Activated CD4-positive, alpha-beta T cell treated with anti-CD3 and anti-CD28 coated beads, Interleukin-2, amount 10 ng/mL, durations not matched to agents 24 days and 14 days (primary cell): Measurements from ENCODE around the gene ZMAT3. TPM values are rescaled to one million over a fixed set of nuclear protein-coding genes. Genes with fewer than 3 reads are reported as not detected.
"Not testable (repeated sequence)": the region's sequence is repeated elsewhere in the genome, so short reads cannot be mapped to it uniquely, and the experiment has no call there.

Source experiments
- DNase-seq: peaks from one replicate; pipeline ENCODE4 v3.0.0; 2022
- H3K27ac Mint-ChIP-seq: one replicate; pipeline ENCODE4 v1.8.0; 2022; ENCODE audit warnings: mild to moderate bottlenecking, mixed read lengths
- H3K27me3 Mint-ChIP-seq: one replicate; pipeline ENCODE4 v1.8.0; 2022; ENCODE audit warnings: mixed read lengths
- H3K36me3 Mint-ChIP-seq: one replicate; pipeline ENCODE4 v1.8.0; 2022; ENCODE audit warnings: low read depth, mild to moderate bottlenecking, mixed read lengths
- H3K4me1 Mint-ChIP-seq: one replicate; pipeline ENCODE4 v1.8.0; 2021; ENCODE audit warnings: mixed read lengths
- H3K4me3 Mint-ChIP-seq: one replicate; pipeline ENCODE4 v1.8.0; 2022; ENCODE audit warnings: mild to moderate bottlenecking, moderate library complexity, mixed read lengths
- H3K9me3 Mint-ChIP-seq: one replicate; pipeline ENCODE4 v1.8.0; 2021; ENCODE audit warnings: mixed read lengths
- intact Hi-C: fragments of 100-400 bp; cut with micrococcal nuclease; formaldehyde crosslinking; loops from one replicate; pipeline ENCODE4 v1.15.1; 2023
- total RNA-seq: library from RNA; stranded (reverse); gene quantifications from 2 replicates; pipeline ENCODE4 v1.2.3, GENCODE V29; 2022

The ZMAT3 gene
- total RNA-seq, 1 donor from 2014 or later, result 11.8 TPM

DNA sequence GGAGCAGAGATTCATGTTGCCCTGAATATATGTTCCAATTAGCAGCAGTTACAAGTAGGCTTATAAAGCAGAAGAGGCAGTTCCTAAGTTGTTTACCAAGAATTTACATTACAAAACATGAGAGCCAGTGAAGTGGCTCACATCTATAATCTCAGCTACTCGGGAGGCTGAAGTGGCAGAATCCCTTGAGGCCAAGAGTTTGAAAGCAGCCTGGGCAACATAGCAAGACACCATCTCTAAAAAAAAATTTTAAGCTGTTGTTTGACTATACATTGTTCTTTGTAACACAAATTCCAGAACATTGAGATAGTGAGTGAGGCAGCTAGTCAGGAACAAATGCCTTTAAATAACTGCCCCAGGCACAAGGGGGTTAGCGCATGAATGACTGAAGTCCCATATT lies 10.3 kb upstream of the ZMAT3 start:
- DNase-seq, result no peak
- Mint-ChIP-seq H3K27ac (no peak overlapping the region), H3K27me3 (peaks cover 5% of the 10 kb centered on the region), H3K4me1 (peaks cover 17% of the 10 kb centered on the region), H3K36me3 (no peaks in the 10 kb centered on the region), H3K9me3 (no peaks in the 10 kb centered on the region), H3K4me3 (no peak overlapping the region)
- intact Hi-C loops, result no loop called here

DNA sequence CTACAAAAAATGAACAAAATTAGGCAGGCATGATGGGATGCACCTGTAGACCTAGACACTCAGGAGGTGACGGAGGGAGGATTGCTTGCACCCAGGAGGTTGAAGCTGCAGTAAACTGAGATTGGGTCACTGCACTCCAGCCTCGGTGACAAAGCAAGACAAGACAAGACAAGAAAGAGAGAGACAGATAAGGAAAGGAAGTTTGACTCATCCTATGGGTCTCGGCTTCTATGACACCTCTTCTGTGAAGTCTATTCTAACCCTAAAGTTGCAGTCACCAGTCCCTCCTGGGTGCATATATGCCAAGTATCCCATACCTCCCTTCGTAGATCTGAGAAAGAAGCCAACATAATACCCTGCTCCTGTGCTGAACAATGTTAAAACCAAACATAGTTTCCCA lies 7.9 kb upstream of the ZMAT3 start:
- Mint-ChIP-seq H3K36me3 (no peaks in the 10 kb centered on the region), H3K27me3 (peaks cover 2% of the 10 kb centered on the region), H3K4me1 (peaks cover 20% of the 10 kb centered on the region), H3K4me3 (no peak overlapping the region), H3K27ac (no peak overlapping the region), H3K9me3 (no peaks in the 10 kb centered on the region)
- no peak for DNase-seq
- intact Hi-C loops, result no loop called here

DNA sequence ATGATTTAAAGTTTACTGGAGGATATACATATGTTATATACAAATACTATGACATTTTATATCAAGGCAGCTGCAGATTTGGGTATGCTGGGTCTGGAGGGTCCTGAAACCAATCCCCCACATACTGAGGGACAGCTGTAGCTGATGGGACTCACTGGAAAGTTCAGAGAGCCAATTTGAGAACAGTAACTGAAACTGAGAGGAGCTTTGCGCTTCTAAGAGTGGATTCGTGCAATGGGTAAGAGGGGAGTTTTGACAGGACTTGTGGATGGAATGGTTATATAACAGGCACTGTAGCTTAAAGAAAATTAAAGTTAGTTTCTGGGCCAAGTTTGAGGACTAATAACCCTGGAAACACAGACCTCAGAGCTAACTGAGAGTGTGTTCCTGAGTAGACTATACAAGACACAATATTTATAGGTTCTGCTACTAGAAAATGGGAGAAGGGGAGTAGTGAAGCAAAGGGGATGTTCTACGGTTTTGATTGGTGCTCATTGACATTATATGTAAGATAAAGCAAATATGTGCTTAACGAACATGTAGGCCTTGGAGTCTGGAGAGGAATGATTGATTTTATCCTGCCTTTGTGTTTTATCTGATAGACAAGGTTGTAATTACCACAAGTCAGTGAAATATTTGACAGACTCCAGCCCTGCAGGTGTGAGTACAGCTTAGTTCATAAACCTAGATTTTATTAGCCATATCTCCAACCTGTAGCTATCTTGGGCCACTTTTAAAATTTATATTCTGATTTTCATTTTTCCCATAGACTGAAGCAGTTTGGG lies 4.8 kb upstream of the ZMAT3 start:
- H3K4me3 Mint-ChIP-seq, result no peak overlapping the region
- no peaks in the 10 kb centered on the region for H3K9me3 Mint-ChIP-seq
- intact Hi-C loops, result no loop called here
- no peaks in the 10 kb centered on the region for H3K36me3 Mint-ChIP-seq
- no peak overlapping the region for H3K27ac Mint-ChIP-seq
- peaks cover 16% of the 10 kb centered on the region for H3K4me1 Mint-ChIP-seq
- no peak for DNase-seq
- H3K27me3 Mint-ChIP-seq, result peaks cover 2% of the 10 kb centered on the region

DNA sequence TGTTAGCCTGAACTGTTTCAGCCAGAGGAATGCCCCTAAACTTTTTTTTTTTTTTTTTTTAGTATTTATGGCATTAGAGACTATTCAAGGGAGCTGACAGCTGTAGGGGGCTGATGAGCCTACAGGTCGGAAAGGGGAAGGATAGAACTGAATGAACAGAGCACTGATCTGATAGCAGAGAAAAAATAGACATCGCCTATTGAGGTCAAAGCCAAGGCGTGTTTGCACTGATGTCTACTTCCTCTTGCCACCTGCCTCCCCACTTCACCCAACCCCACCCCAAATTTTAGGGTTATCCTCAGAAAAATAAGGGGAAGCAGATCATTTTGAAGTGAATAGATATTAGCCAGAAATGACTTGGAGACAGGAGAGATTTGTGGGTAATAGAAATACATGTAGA lies 3.0 kb upstream of the ZMAT3 start:
- Mint-ChIP-seq H3K36me3 (peaks cover 3% of the 10 kb centered on the region), H3K27ac (no peak overlapping the region), H3K4me3 (no peak overlapping the region), H3K27me3 (no peaks in the 10 kb centered on the region), H3K4me1 (peaks cover 21% of the 10 kb centered on the region), H3K9me3 (no peaks in the 10 kb centered on the region)
- intact Hi-C loops, result loop anchor here (5.0 kb wide), 1 partner anchor 533 kb away; no protein-coding TSS in a partner anchor
- DNase-seq, result no peak

DNA sequence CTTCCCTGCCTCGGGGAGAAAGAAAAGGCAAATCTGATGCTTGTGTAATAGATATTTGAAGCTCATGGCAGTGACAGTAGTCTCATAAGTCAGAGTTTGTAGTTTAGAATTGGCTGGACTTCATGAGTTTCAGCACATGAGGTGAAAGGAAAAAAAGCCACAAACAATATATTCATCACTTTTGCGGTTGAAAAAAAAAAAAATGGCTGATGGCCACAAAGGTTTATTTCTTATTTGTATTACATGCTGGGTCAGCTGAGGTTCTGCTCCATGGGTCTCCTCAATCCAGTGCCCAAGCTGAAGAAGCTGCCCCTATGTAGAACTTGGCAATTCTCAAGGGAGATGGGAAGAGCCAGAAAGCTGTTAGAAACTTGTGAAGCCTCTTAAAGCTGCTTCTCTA lies 2.2 kb upstream of the ZMAT3 start:
- Mint-ChIP-seq H3K27me3 (no peaks in the 10 kb centered on the region), H3K9me3 (no peaks in the 10 kb centered on the region), H3K4me1 (peaks cover 24% of the 10 kb centered on the region), H3K36me3 (peaks cover 6% of the 10 kb centered on the region), H3K4me3 (no peak overlapping the region), H3K27ac (no peak overlapping the region)
- no peak for DNase-seq
- intact Hi-C loops, result loop anchor here (5.0 kb wide), 1 partner anchor 533 kb away; no protein-coding TSS in a partner anchor

DNA sequence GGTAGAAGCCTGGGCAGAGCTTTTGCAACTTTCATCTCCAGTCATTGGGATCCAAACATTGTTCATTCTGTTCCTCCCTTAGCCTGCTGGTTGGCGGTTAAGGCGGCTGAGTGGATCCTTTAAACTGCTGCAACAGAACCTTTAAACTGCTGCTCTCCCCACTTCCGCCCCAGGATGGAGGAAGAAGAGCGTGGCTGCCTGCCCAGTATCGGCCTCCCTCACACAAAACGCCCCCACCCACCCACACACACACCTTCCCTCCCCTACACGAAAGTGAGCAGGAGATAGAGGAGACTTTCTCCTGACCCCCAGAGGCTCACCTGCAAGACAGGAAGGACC lies 460 bp upstream of the ZMAT3 start:
- intact Hi-C loops, result loop anchor here (5.0 kb wide), 1 partner anchor 535 kb away; no protein-coding TSS in a partner anchor
- peaks cover 33% of the 10 kb centered on the region for H3K4me1 Mint-ChIP-seq
- peak overlapping the region; percentile 89 for H3K27ac Mint-ChIP-seq
- peak overlapping the region; percentile 99 for H3K4me3 Mint-ChIP-seq
- H3K9me3 Mint-ChIP-seq, result no peaks in the 10 kb centered on the region
- H3K27me3 Mint-ChIP-seq, result no peaks in the 10 kb centered on the region
- peaks cover 15% of the 10 kb centered on the region for H3K36me3 Mint-ChIP-seq
- peak; percentile 84 for DNase-seq

DNA sequence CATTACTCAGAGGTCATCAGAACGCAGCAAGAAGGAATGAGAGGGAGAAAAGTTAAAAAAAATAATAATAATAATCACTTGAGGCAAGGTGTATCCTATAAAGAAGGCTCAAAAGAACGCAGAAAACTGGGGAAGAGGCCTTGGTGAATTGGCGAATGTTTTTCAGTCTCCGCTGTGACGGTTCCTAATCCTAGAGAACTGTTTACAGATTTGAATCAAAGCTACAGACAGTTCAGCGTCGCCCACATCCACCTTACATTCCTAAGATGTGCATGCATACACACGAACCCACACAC lies 634 bp downstream of the ZMAT3 start:
- intact Hi-C loops, result loop anchor here (1.0 to 5.0 kb wide), 8 partner anchors 34 to 536 kb away; partner anchors contain the start of genes ACTL6A and ZNF639
- H3K27ac Mint-ChIP-seq, result peak overlapping the region; percentile 96
- peaks cover 24% of the 10 kb centered on the region for H3K36me3 Mint-ChIP-seq

DNA sequence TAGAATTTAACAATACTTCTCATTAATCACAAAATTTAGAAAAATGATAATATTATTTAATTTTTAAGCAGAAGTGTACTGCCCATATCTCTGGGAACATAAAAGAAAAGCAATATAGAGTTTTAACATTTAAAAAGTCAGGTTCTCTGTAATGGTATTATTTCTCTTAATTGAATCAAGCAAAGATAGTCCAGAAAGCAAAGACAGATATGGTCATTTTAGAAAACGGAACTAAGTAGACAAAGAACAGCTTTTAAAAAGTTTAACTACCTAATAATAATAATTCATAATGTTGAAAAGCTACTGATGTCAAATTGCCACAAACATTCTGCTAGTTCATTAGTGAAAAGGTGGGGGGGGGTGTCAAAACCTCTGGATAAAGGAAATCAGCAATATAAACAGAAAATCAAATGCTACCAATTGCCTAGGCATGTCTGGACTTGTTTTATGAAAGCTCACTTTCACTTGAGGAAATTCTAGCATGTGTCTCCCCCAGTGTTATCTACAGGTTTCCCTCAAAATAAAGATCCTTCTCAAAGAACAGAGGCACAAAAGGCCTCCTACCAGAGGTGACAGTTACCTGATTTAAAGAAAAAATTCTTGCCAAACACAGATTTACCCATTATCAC lies 1.7 kb downstream of the ZMAT3 start:
- Mint-ChIP-seq H3K9me3 (no peaks in the 10 kb centered on the region), H3K4me1 (peaks cover 37% of the 10 kb centered on the region), H3K27me3 (no peaks in the 10 kb centered on the region), H3K27ac (peak overlapping the region; percentile 53), H3K36me3 (peaks cover 27% of the 10 kb centered on the region), H3K4me3 (peak overlapping the region; percentile 70)
- no peak for DNase-seq
- intact Hi-C loops, result loop anchor here (2.0 to 5.0 kb wide), 3 partner anchors 33 to 537 kb away; partner anchors contain the start of gene ACTL6A

More for the DNA sequence above, 634 bp downstream of the ZMAT3 start:
- Mint-ChIP-seq H3K4me3 (peak overlapping the region; percentile 99), H3K9me3 (no peaks in the 10 kb centered on the region), H3K27me3 (no peaks in the 10 kb centered on the region), H3K4me1 (peaks cover 37% of the 10 kb centered on the region)
- no peak for DNase-seq

DNA sequence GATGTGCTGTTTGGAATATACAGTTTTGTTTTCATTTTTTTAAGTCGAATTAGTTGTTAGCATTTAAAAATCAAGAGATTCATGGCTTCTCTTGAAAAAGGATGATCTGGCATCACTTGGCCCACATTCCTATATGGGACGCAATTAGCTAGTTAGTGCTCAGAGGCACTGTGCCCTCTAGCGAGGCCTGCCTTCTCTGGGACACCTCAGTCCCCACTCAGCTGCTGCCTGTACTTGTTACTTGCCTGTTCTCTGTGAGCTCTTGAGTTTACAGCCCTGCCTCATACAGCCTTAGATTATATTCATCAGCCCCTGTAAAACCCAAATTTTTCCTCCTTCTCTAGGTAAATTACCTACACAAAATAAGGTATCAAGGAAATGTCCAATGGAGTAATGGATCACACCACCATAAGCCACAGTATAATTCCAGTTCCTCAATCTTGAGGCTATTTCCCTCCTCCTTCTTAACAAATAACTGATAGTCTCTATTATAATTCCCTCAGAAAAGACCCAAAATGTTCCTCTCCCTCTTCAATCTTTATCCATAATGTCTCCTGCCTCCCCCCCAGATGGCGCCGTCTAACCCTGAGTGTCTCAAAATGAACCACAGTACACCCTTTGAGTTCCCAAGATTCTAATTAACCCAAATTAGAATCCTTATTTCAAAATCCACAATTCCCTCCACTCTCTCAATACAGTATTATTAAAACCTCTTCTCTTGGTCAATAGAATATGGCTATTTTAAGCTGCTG lies 2.7 kb downstream of the ZMAT3 start:
- H3K27ac Mint-ChIP-seq, result peak overlapping the region; percentile 14
- intact Hi-C loops, result no loop called here
- H3K4me1 Mint-ChIP-seq, result peaks cover 38% of the 10 kb centered on the region
- H3K36me3 Mint-ChIP-seq, result peaks cover 34% of the 10 kb centered on the region
- H3K4me3 Mint-ChIP-seq, result peak overlapping the region; percentile 30
- DNase-seq, result peak; percentile 78
- no peaks in the 10 kb centered on the region for H3K27me3 Mint-ChIP-seq
- H3K9me3 Mint-ChIP-seq, result no peaks in the 10 kb centered on the region

DNA sequence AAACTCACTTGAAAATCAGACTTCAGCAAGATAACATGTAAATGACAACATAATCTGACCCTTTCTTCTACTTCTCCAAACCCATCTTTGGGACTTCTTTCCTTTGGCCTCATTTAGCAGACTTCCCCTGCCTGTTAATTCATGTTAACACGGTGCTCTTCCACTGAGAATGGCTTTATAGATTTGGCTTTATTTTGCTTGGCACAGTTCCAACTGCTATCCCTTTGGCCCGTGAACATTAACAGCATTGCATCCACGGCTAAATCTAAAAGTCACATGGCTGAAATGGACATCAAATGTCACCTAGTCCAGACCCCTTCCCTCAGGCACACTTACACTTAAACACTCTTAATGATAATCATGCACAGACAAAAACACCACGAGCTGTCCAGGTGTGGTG lies 3.8 kb downstream of the ZMAT3 start:
- peaks cover 35% of the 10 kb centered on the region for H3K4me1 Mint-ChIP-seq
- H3K4me3 Mint-ChIP-seq, result no peak overlapping the region
- intact Hi-C loops, result no loop called here
- H3K9me3 Mint-ChIP-seq, result no peaks in the 10 kb centered on the region
- no peak for DNase-seq
- no peak overlapping the region for H3K27ac Mint-ChIP-seq
- H3K27me3 Mint-ChIP-seq, result no peaks in the 10 kb centered on the region
- H3K36me3 Mint-ChIP-seq, result peaks cover 36% of the 10 kb centered on the region

DNA sequence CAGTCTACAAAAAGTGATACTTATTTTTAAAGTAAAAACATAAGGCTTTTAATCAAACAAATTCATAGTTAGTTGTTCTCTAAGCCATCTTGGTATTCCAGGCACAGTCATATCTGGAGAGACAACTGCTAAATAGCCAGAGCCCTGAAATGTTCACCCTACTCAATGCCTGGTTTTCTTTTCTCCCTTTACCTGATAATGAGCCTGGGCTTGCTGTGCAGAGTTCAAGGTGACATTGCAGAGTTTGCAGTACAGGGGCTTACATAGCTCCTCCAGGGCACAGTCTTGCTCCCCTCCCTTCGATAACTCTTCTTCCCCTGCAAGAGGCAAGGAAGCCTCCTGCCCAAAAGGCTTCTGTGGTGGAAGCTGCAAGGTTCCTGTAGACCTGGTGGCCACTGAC lies 4.3 kb downstream of the ZMAT3 start:
- no peaks in the 10 kb centered on the region for H3K27me3 Mint-ChIP-seq
- DNase-seq, result no peak
- H3K4me3 Mint-ChIP-seq, result no peak overlapping the region
- no peak overlapping the region for H3K27ac Mint-ChIP-seq
- peaks cover 33% of the 10 kb centered on the region for H3K4me1 Mint-ChIP-seq
- intact Hi-C loops, result no loop called here
- no peaks in the 10 kb centered on the region for H3K9me3 Mint-ChIP-seq
- H3K36me3 Mint-ChIP-seq, result peaks cover 40% of the 10 kb centered on the region

DNA sequence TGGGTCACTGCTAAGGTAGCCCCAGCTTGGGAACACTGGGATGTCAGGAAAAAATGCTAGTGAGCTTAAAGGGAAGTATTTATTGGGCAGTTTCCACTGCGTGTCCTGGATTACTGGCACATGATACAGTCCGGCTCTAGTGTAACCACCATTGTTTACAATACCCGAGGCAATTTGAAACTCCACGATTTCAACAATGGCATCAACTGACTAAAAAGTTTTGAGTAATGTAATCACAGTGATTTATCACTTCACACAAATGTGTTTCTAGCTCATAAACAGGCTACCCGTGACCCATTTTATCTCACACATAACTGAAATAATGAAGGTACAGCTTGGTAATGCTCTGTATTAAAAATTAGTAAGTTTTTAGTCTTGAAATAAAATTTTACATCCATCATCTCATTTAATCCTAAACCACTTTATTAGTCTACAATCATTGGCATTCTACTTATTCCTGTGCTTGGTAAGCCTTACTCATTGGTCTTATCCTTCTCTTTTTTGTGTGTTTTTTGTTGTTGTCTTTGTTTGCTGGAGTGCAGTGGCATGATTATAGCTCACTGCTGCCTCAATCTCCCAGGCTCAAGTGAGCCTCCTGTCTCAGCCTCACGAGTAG lies 7.6 kb downstream of the ZMAT3 start:
- H3K27me3 Mint-ChIP-seq, result no peaks in the 10 kb centered on the region
- H3K27ac Mint-ChIP-seq, result no peak overlapping the region
- H3K4me3 Mint-ChIP-seq, result no peak overlapping the region
- peaks cover 55% of the 10 kb centered on the region for H3K36me3 Mint-ChIP-seq
- intact Hi-C loops, result no loop called here
- H3K9me3 Mint-ChIP-seq, result no peaks in the 10 kb centered on the region
- no peak for DNase-seq
- H3K4me1 Mint-ChIP-seq, result peaks cover 26% of the 10 kb centered on the region

DNA sequence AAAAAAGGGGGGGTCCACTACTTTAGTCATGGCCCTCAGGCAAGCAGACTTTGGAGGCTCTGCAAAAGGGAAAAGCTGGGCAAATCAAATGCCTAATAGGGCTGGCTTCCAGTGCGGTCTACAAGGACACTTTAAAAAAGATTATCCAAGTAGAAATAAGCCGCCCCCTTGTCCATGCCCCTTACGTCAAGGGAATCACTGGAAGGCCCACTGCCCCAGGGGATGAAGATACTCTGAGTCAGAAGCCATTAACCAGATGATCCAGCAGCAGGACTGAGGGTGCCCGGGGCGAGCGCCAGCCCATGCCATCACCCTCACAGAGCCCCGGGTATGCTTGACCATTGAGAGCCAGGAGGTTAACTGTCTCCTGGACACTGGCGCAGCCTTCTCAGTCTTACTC lies 15.3 kb downstream of the ZMAT3 start:
- no peak overlapping the region for H3K4me3 Mint-ChIP-seq
- H3K27me3 Mint-ChIP-seq, result no peaks in the 10 kb centered on the region
- H3K4me1 Mint-ChIP-seq, result peaks cover 10% of the 10 kb centered on the region
- peaks cover 11% of the 10 kb centered on the region for H3K9me3 Mint-ChIP-seq
- intact Hi-C loops, result no loop called here
- no peak overlapping the region for H3K27ac Mint-ChIP-seq
- no peak for DNase-seq
- peaks cover 44% of the 10 kb centered on the region for H3K36me3 Mint-ChIP-seq

DNA sequence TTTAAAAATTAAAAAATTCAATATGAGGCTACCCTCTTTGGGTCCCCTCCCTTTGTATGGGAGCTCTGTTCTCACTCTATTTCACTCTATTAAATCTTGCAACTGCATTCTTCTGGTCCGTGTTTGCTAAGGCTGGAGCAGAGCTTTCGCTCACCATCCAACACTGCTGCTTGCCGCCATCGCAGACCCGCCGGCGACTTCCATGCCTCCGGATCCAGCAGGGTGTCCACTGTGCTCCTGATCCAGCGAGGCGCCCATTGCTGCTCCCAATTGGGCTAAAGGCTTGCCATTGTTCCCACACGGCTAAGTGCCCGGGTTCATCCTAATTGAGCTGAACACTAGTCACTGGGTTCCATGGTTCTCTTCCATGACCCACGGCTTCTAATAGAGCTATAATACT lies 17.0 kb downstream of the ZMAT3 start:
- H3K27me3 Mint-ChIP-seq, result not testable (repeated sequence)

More for the DNA sequence above, 17.0 kb downstream of the ZMAT3 start:
- DNase-seq, intact Hi-C loops, H3K27ac Mint-ChIP-seq, H3K4me3 Mint-ChIP-seq: not testable (repeated sequence)
- Mint-ChIP-seq H3K36me3 (peaks cover 45% of the 10 kb centered on the region), H3K4me1 (peaks cover 14% of the 10 kb centered on the region), H3K9me3 (peaks cover 15% of the 10 kb centered on the region)
